ENCODE results near the gene ZNF385C.

DNA sequence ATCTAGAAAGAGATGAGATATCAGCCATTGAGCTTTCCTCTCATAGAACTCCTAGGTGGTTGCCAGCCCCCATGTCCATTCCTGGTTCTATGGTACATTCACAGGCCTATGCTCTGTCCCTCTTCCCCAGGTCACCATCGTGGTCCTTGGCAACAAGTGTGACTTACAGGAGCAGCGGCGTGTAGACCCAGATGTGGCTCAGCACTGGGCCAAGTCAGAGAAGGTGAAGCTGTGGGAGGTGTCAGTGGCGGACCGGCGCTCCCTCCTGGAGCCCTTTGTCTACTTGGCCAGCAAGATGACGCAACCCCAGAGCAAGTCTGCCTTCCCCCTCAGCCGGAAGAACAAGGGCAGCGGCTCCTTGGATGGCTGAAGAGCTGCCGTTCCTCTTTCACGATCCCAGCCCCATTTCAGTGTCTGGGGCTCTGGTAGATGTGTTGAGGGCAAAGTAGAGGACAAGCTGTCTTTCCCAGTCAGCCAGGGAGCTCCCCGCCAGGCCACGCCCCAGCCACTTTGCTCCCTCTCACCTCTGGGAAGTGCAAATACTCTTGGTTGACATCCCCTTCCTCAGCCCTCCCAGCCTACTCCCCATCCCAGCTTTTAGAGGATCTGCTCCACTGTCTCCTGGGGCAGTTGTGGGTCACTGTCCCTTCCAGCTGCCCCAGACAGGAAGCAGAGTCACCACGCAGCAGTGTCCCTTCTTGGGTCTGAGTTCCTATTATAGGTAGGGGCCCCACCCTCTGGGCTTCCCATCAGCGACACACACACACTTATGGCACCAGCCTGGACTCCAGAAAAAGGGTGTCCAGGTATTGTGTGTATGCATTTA is 74.5 kb downstream of the ZNF385C start:
- no peak for TF ChIP-seq ZNF816 (CRISPR knock-in tag; IDR thresholded peaks at IDR 0.05; ENCODE audit: borderline replicate concordance)
- TF ChIP-seq ZFP37 (CRISPR knock-in tag; IDR thresholded peaks at IDR 0.05; ENCODE audit: borderline replicate concordance) = no peak
- TF ChIP-seq, protein P1, sequence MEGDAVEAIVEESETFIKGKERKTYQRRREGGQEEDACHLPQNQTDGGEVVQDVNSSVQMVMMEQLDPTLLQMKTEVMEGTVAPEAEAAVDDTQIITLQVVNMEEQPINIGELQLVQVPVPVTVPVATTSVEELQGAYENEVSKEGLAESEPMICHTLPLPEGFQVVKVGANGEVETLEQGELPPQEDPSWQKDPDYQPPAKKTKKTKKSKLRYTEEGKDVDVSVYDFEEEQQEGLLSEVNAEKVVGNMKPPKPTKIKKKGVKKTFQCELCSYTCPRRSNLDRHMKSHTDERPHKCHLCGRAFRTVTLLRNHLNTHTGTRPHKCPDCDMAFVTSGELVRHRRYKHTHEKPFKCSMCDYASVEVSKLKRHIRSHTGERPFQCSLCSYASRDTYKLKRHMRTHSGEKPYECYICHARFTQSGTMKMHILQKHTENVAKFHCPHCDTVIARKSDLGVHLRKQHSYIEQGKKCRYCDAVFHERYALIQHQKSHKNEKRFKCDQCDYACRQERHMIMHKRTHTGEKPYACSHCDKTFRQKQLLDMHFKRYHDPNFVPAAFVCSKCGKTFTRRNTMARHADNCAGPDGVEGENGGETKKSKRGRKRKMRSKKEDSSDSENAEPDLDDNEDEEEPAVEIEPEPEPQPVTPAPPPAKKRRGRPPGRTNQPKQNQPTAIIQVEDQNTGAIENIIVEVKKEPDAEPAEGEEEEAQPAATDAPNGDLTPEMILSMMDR (CRISPR knock-in tag; IDR thresholded peaks at IDR 0.05) = no peak
- TF ChIP-seq ZBTB21 (CRISPR knock-in tag; IDR thresholded peaks at IDR 0.05) = no peak
- no peak for TF ChIP-seq ZNF773 (CRISPR knock-in tag; IDR thresholded peaks at IDR 0.05; ENCODE audit: borderline replicate concordance)
